ENCODE results near the gene NLRP11. TPM values are rescaled to one million over a fixed set of nuclear protein-coding genes. Genes with fewer than 3 reads are reported as not detected.
A peak's percentile ranks its signal among the peaks of the same experiment; 100 is the strongest.

NLRP11 gene
- total RNA-seq, 1 experiment from 2014 or later = not detected

- Mint-ChIP-seq H3K9me3 (peaks cover 93% of the 10 kb centered on the region), H3K4me1 (no peaks in the 10 kb centered on the region), H3K36me3 (peaks cover 72% of the 10 kb centered on the region), H3K27me3 (ENCODE audit: low read depth) (peaks cover 32% of the 10 kb centered on the region), H3K4me3 (no peak overlapping the region), H3K27ac (no peak overlapping the region)
- ATAC-seq (peak; percentile 89), DNase-seq (ENCODE audit: low spot score) (peak; percentile 30)
- POLR2A ChIA-PET = no interaction called here
- peak; percentile 62; the same call in 1 of the 2 replicates for TF ChIP-seq USF2 (CRISPR knock-in tag; IDR thresholded peaks at IDR 0.05)
- TF ChIP-seq NR3C1 (CRISPR knock-in tag; conservative IDR thresholded peaks at IDR 0.05; ENCODE audit: low read depth) = no peak
- no peak for TF ChIP-seq ZNF317 (CRISPR knock-in tag; IDR thresholded peaks at IDR 0.05; ENCODE audit: borderline replicate concordance, low read depth)
- no peak for TF ChIP-seq NFYB (CRISPR knock-in tag; conservative IDR thresholded peaks at IDR 0.05; ENCODE audit: low read depth)
- peak; percentile 78; the same call in 1 of the 2 replicates for TF ChIP-seq USF1 (CRISPR knock-in tag; IDR thresholded peaks at IDR 0.05)
- TF ChIP-seq PRRX2 (CRISPR knock-in tag; IDR thresholded peaks at IDR 0.05) = no peak
- TF ChIP-seq, protein P1, sequence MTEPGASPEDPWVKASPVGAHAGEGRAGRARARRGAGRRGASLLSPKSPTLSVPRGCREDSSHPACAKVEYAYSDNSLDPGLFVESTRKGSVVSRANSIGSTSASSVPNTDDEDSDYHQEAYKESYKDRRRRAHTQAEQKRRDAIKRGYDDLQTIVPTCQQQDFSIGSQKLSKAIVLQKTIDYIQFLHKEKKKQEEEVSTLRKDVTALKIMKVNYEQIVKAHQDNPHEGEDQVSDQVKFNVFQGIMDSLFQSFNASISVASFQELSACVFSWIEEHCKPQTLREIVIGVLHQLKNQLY (CRISPR knock-in tag; IDR thresholded peaks at IDR 0.05) = no peak
- CTCF ChIA-PET = interaction anchor here (0.6 to 1.1 kb wide), 4 partner anchors 106 to 663 kb away, joined by 3 to 4 read pairs (median 4); no protein-coding TSS in a partner anchor
Measured at GRCh38 chr19:55809381-55810058, 22.3 kb downstream of the NLRP11 start.

- ATAC-seq (no peak), DNase-seq (ENCODE audit: low spot score) (no peak)
- no peaks in the 10 kb centered on the region for H3K4me1 Mint-ChIP-seq
- CTCF ChIA-PET = no interaction called here
- POLR2A ChIA-PET = no interaction called here
- no peak overlapping the region for H3K4me3 Mint-ChIP-seq
- H3K27ac Mint-ChIP-seq = no peak overlapping the region
- H3K27me3 Mint-ChIP-seq (ENCODE audit: low read depth) = peaks cover 42% of the 10 kb centered on the region
- H3K36me3 Mint-ChIP-seq = peaks cover 79% of the 10 kb centered on the region
- H3K9me3 Mint-ChIP-seq = peaks cover 92% of the 10 kb centered on the region
- TF ChIP-seq FOXK1 (CRISPR knock-in tag; IDR thresholded peaks at IDR 0.05) (no peak), ZNF263 (CRISPR knock-in tag; IDR thresholded peaks at IDR 0.05; ENCODE audit: low read depth) (no peak), ZNF219 (CRISPR knock-in tag; IDR thresholded peaks at IDR 0.05; ENCODE audit: borderline replicate concordance) (no peak), ERG (CRISPR knock-in tag; IDR thresholded peaks at IDR 0.05) (no peak), CDX4 (CRISPR knock-in tag; IDR thresholded peaks at IDR 0.05; ENCODE audit: borderline replicate concordance) (no peak), ZNF232 (CRISPR knock-in tag; IDR thresholded peaks at IDR 0.05) (no peak), STAT6 (CRISPR knock-in tag; conservative IDR thresholded peaks at IDR 0.05; ENCODE audit: low read depth) (no peak), ESRRA (CRISPR knock-in tag; IDR thresholded peaks at IDR 0.05; ENCODE audit: borderline replicate concordance) (no peak), NR3C1 (CRISPR knock-in tag; conservative IDR thresholded peaks at IDR 0.05; ENCODE audit: low read depth) (no peak), ARID4B (CRISPR knock-in tag; IDR thresholded peaks at IDR 0.05; ENCODE audit: borderline replicate concordance) (no peak), GRHL2 (CRISPR knock-in tag; IDR thresholded peaks at IDR 0.05; ENCODE audit: insufficient replicate concordance, severe bottlenecking) (no peak), TCF7 (CRISPR knock-in tag; IDR thresholded peaks at IDR 0.05; ENCODE audit: low read depth) (no peak)
- TF ChIP-seq, protein P2, sequence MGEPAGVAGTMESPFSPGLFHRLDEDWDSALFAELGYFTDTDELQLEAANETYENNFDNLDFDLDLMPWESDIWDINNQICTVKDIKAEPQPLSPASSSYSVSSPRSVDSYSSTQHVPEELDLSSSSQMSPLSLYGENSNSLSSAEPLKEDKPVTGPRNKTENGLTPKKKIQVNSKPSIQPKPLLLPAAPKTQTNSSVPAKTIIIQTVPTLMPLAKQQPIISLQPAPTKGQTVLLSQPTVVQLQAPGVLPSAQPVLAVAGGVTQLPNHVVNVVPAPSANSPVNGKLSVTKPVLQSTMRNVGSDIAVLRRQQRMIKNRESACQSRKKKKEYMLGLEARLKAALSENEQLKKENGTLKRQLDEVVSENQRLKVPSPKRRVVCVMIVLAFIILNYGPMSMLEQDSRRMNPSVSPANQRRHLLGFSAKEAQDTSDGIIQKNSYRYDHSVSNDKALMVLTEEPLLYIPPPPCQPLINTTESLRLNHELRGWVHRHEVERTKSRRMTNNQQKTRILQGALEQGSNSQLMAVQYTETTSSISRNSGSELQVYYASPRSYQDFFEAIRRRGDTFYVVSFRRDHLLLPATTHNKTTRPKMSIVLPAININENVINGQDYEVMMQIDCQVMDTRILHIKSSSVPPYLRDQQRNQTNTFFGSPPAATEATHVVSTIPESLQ (CRISPR knock-in tag; IDR thresholded peaks at IDR 0.05) = no peak
Measured at GRCh38 chr19:55802281-55802680, 29.5 kb downstream of the NLRP11 start.

Measured in WTC11 (cell line).